KMS-11 (cell line): ENCODE measurements around the gene CYP26C1.
"Not testable (repeated sequence)": the region's sequence is repeated elsewhere in the genome, so short reads cannot be mapped to it uniquely, and the experiment has no call there.

ENCODE experiments used
- H2AFZ ChIP-seq: fragments of 200-600 bp; sonication (generic); 2 replicates; pipeline ENCODE4 v1.6.1; 2016; ENCODE audit warnings: antibody characterized with exemption, mixed run types, low read depth
- H3K27ac ChIP-seq: fragments of 200-600 bp; sonication (generic); 2 replicates; pipeline ENCODE4 v1.6.1; 2016; ENCODE audit warnings: mild to moderate bottlenecking, mixed run types
- H3K27me3 ChIP-seq: fragments of 200-600 bp; sonication (generic); 2 replicates; pipeline ENCODE4 v1.6.1; 2017; ENCODE audit warnings: mild to moderate bottlenecking, low read depth, mixed run types, moderate library complexity; ENCODE audit not compliant: insufficient read depth
- H3K36me3 ChIP-seq: fragments of 200-600 bp; sonication (generic); 2 replicates; pipeline ENCODE4 v1.6.1; 2017; ENCODE audit warnings: mild to moderate bottlenecking, mixed run types; ENCODE audit not compliant: insufficient read depth
- H3K4me1 ChIP-seq: fragments of 200-600 bp; sonication (generic); 2 replicates; pipeline ENCODE4 v1.6.1; 2016; ENCODE audit warnings: mild to moderate bottlenecking, low read depth, mixed run types; ENCODE audit not compliant: poor library complexity, severe bottlenecking
- H3K4me2 ChIP-seq: fragments of 200-600 bp; sonication (generic); 2 replicates; pipeline ENCODE4 v1.7.0; 2016; ENCODE audit warnings: mild to moderate bottlenecking, mixed run types
- H3K4me3 ChIP-seq: fragments of 200-600 bp; sonication (generic); IDR thresholded peaks from 2 replicates; pipeline ENCODE4 v1.6.1; 2017; ENCODE audit warnings: low read depth, low read length, mixed read lengths; ENCODE audit not compliant: insufficient read depth
- H3K79me2 ChIP-seq: fragments of 200-600 bp; sonication (generic); 2 replicates; pipeline ENCODE4 v1.6.1; 2016; ENCODE audit warnings: low read depth, mixed run types; ENCODE audit not compliant: insufficient read depth
- H3K9ac ChIP-seq: fragments of 200-600 bp; sonication (generic); 2 replicates; pipeline ENCODE4 v1.6.1; 2016; ENCODE audit warnings: mild to moderate bottlenecking, mixed run types
- H4K20me1 ChIP-seq: fragments of 200-600 bp; sonication (generic); 2 replicates; pipeline ENCODE4 v1.6.1; 2016; ENCODE audit warnings: mild to moderate bottlenecking, mixed run types; ENCODE audit not compliant: insufficient read depth
- TF ChIP-seq, protein P1 (sequence below): fragments of 200-600 bp; sonication (generic); conservative IDR thresholded peaks from 2 replicates; pipeline ENCODE4 v1.6.1; 2017; ENCODE audit warnings: low read depth, mild to moderate bottlenecking, antibody characterized with exemption, low read length, moderate library complexity, mixed read lengths

CYP26C1 gene

GRCh38 chr10:93096901-93097300, 36.3 kb downstream of the CYP26C1 start:
- Histone ChIP-seq H3K4me2 (no peak overlapping the region), H4K20me1 (no peaks in the 10 kb centered on the region), H3K36me3 (no peaks in the 10 kb centered on the region), H3K4me1 (no peaks in the 10 kb centered on the region), H3K27me3 (no peaks in the 10 kb centered on the region), H3K9ac (no peak overlapping the region), H3K79me2 (no peaks in the 10 kb centered on the region), H2AFZ (no peak overlapping the region), H3K27ac (no peak overlapping the region), H3K4me3 (no peak overlapping the region)
- TF ChIP-seq, protein P1, sequence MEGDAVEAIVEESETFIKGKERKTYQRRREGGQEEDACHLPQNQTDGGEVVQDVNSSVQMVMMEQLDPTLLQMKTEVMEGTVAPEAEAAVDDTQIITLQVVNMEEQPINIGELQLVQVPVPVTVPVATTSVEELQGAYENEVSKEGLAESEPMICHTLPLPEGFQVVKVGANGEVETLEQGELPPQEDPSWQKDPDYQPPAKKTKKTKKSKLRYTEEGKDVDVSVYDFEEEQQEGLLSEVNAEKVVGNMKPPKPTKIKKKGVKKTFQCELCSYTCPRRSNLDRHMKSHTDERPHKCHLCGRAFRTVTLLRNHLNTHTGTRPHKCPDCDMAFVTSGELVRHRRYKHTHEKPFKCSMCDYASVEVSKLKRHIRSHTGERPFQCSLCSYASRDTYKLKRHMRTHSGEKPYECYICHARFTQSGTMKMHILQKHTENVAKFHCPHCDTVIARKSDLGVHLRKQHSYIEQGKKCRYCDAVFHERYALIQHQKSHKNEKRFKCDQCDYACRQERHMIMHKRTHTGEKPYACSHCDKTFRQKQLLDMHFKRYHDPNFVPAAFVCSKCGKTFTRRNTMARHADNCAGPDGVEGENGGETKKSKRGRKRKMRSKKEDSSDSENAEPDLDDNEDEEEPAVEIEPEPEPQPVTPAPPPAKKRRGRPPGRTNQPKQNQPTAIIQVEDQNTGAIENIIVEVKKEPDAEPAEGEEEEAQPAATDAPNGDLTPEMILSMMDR, result no peak

DNA sequence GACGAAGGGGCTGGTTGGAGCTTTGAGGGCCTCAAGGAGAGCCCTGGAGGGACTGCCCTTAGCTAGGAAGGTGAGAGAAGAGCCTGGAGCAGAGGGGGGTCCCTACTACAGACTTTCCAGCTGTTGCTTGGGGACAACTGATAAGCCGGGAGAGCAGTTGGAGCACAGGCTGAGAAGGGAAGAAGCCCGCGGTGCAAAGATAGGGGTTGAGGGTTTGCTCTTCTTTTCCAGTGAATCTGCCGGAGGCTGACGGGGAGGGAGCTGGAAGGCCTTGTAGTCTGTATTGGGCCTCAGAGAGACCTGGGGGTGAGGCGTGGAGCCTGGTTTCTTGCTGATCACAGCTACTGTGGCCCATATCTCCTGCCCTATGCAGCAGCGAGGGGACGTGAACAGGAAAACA, 36.8 kb downstream of the CYP26C1 start:
- H3K4me1 ChIP-seq, result no peaks in the 10 kb centered on the region
- H3K9ac ChIP-seq, result no peak overlapping the region
- H4K20me1 ChIP-seq, result no peaks in the 10 kb centered on the region
- H3K79me2 ChIP-seq, result no peaks in the 10 kb centered on the region
- H3K4me2 ChIP-seq, result no peak overlapping the region
- TF ChIP-seq, protein P1, result no peak
- H3K36me3 ChIP-seq, result no peaks in the 10 kb centered on the region
- no peak overlapping the region for H3K27ac ChIP-seq
- H2AFZ ChIP-seq, result no peak overlapping the region
- H3K4me3 ChIP-seq, result no peak overlapping the region
- no peaks in the 10 kb centered on the region for H3K27me3 ChIP-seq

DNA sequence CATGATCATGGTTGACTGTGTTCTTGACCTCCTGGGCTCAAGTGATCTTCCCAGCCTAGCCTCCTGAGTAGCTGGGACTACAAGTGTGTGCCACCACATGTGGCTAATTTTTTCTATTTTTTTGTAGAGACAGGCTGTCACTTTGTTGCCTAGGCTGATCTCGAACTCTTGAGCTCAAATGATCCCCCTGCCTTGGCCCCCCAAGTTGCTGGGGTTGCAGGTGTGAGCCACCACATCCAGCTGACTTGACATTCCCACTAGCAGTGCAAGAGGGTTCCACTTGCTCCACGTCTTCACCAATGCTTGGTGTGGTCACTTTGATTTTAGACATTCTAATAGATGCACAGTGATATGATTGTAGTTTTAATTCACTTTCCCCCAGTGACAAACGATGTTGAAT, 38.2 kb downstream of the CYP26C1 start:
- TF ChIP-seq, protein P1, result no peak

DNA sequence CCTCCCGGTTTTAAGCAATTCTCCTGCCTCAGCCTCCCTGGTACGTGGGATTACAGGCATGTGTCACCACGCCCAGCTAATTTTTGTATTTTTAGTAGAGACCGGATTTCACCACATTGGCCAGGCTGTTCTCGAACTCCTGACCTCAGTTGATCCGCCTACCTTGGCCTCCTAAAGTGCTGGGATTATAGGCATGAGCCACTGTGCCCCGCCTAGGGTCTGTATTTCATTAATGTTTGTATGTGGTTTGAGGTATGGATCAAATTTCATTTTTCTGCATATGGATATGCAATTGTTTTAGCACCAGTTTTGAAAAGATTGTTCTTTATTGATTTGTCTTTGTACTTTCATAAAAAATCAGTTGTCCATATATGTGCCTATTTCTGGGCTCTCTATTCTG, 39.1 kb downstream of the CYP26C1 start:
- TF ChIP-seq, protein P1, result no peak
- Histone ChIP-seq H3K27ac (no peak overlapping the region), H3K4me1 (no peaks in the 10 kb centered on the region)

More for the DNA sequence above, 38.2 kb downstream of the CYP26C1 start:
- H3K27ac ChIP-seq, result no peak overlapping the region
- H4K20me1 ChIP-seq, result no peaks in the 10 kb centered on the region
- H3K4me2 ChIP-seq, result no peak overlapping the region
- no peaks in the 10 kb centered on the region for H3K27me3 ChIP-seq
- H2AFZ ChIP-seq, result no peak overlapping the region
- no peaks in the 10 kb centered on the region for H3K4me1 ChIP-seq
- H3K79me2 ChIP-seq, result no peaks in the 10 kb centered on the region
- no peaks in the 10 kb centered on the region for H3K36me3 ChIP-seq
- H3K9ac ChIP-seq, result no peak overlapping the region
- H3K4me3 ChIP-seq, result no peak overlapping the region

DNA sequence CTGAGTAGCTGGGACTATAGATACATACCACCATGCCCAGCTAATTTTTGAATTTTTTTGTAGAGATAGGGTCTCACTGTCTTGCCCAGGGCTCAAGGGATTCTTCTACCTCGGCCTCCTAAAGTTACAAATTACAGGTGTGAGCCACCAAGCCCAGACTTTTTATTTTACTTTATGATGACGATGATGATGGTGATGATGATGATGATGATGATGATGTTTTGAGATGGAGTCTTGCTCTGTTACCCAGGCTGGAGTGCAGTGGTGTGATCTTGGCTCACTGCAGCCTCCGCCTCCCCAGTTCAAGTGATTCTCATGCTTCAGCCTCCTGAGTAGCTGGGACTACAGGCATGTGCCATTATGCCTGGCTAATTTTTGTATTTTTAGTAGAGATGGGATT, 40.5 kb downstream of the CYP26C1 start:
- H3K4me3 ChIP-seq, H4K20me1 ChIP-seq, H3K4me1 ChIP-seq, H3K36me3 ChIP-seq, H2AFZ ChIP-seq, H3K79me2 ChIP-seq, H3K9ac ChIP-seq, H3K27ac ChIP-seq, H3K4me2 ChIP-seq, H3K27me3 ChIP-seq: not testable (repeated sequence)

More for the DNA sequence above, 39.1 kb downstream of the CYP26C1 start:
- Histone ChIP-seq H3K27me3 (no peaks in the 10 kb centered on the region), H3K79me2 (no peaks in the 10 kb centered on the region), H4K20me1 (no peaks in the 10 kb centered on the region), H3K9ac (no peak overlapping the region), H3K4me3 (no peak overlapping the region), H3K36me3 (no peaks in the 10 kb centered on the region), H3K4me2 (no peak overlapping the region), H2AFZ (no peak overlapping the region)
